H1 (cell line): ENCODE measurements around the gene ZSCAN21. TPM values are rescaled to one million over a fixed set of nuclear protein-coding genes. Genes with fewer than 3 reads are reported as not detected.

Experiments used
- ATF3 ChIP-seq: IDR thresholded peaks from 2 replicates; pipeline ENCODE4 v1.6.1; 2011; ENCODE audit warnings: low read depth, mild to moderate bottlenecking, low read length; ENCODE audit not compliant: insufficient read depth
- POU5F1 ChIP-seq: IDR thresholded peaks from 2 replicates; pipeline ENCODE4 v1.6.1; 2011; ENCODE audit warnings: low read depth, mild to moderate bottlenecking, low read length, moderate library complexity
- SIN3A ChIP-seq, 2 experiments: IDR thresholded peaks in 1 of 2; conservative IDR thresholded peaks in 1 of 2; 2 replicates each; pipeline ENCODE4 v1.6.1; 2011 to 2012; ENCODE audit warnings: low read length in 2 of 2, improper control_type of control experiment in 1 of 2, low read depth in 1 of 2, mild to moderate bottlenecking in 1 of 2
- SP1 ChIP-seq: IDR thresholded peaks from 2 replicates; pipeline ENCODE4 v1.6.1; 2011; ENCODE audit warnings: low read depth, low read length
- SRF ChIP-seq: IDR thresholded peaks from 2 replicates; pipeline ENCODE4 v1.6.1; 2011; ENCODE audit warnings: mild to moderate bottlenecking, low read depth, low read length, moderate library complexity
- SUZ12 ChIP-seq: fragments of 200-600 bp; sonication (generic); IDR thresholded peaks from 2 replicates; pipeline ENCODE4 v1.6.1; 2012; ENCODE audit warnings: mild to moderate bottlenecking, inconsistent platforms, low read length, moderate library complexity, mixed read lengths
- polyA plus RNA-seq, 7 experiments: library from polyadenylated mRNA; depleted of rRNA in 3 of 7; stranded (reverse) in 5 of 7; unstranded in 2 of 7; fragments of >200 nt in 5 of 7; fragments of 200-250 nt in 2 of 7; gene quantifications; 1 replicate in 5 of 7; 2 replicates in 1 of 7; 4 replicates in 1 of 7; pipeline versions ENCODE4 v1.2.1 to v1.2.3, GENCODE V29; 2011 to 2013; ENCODE audit warnings: missing spikeins in 2 of 7, mixed read lengths in 2 of 7
- total RNA-seq: library from RNA; stranded (reverse); fragmentation: NEBNext Ultra II Directional; extraction: Animal tissue kit (Norgen Biotek cat#: 25700); gene quantifications from 2 replicates; pipeline ENCODE4 v1.2.1, GENCODE V29; 2021
- TF ChIP-seq, protein P1 (sequence below): IDR thresholded peaks from 2 replicates; pipeline ENCODE4 v1.6.1; 2011; ENCODE audit warnings: low read length, improper control_type of control experiment

ZSCAN21 gene
- total and polyA plus RNA-seq, 2 of the 8 experiments (the other 6 are each of a cell fraction or from before 2014, with no cell fraction given), result 15.4 to 26.1 TPM

DNA sequence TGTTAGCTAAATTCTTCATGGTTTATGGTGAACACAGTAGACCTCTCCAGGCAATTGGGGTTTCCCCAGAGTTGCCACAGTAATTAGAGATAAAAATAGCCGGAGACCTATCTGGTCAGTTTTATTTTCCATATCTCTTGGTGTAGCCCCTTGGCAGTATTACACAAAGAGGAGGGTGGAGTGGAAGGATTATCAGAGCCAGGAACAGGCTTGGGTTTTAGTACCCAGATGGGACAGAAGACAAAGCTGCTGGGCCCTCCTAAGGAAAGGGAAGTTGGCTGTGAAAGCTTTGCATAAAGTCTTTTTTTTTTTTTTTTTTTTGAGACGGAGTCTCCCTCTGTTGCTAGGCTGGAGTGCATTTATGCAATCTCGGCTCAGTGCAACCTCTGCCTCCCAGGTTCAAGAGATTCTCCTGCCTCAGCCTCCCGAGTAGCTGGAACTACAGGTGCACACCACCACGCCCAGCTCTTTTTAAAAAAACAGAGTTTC lies 9.7 kb downstream of the ZSCAN21 start (continued):
- no peak for TF ChIP-seq ATF3
- no peak for TF ChIP-seq SRF
- no peak for TF ChIP-seq SIN3A (conservative IDR thresholded peaks at IDR 0.05 in 1 of 2, IDR thresholded peaks at IDR 0.05 in 1 of 2; ENCODE audit: low read depth in 1 of 2, low read length in 2 of 2)
- TF ChIP-seq, protein P1, sequence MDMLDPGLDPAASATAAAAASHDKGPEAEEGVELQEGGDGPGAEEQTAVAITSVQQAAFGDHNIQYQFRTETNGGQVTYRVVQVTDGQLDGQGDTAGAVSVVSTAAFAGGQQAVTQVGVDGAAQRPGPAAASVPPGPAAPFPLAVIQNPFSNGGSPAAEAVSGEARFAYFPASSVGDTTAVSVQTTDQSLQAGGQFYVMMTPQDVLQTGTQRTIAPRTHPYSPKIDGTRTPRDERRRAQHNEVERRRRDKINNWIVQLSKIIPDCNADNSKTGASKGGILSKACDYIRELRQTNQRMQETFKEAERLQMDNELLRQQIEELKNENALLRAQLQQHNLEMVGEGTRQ, result no peak
- TF ChIP-seq SUZ12, result no peak
- TF ChIP-seq SP1, result no peak
- no peak for TF ChIP-seq POU5F1
